GM12874 (cell line): Measurements from ENCODE around the gene EMC9.

Experiments
- CTCF ChIP-seq: IDR thresholded peaks from 2 replicates; pipeline ENCODE4 v1.5.1; 2011; ENCODE audit warnings: low read depth, mild to moderate bottlenecking, control low read depth, low read length, moderate library complexity; ENCODE audit not compliant: insufficient read depth

The EMC9 gene

GRCh38 chr14:24115422-24116127 lies 25.8 kb downstream of the EMC9 start:
- TF ChIP-seq CTCF: no peak

- TF ChIP-seq CTCF: no peak
These were observed 26.6 kb downstream of the EMC9 start, which contains the start of the genes DCAF11 and NRL for GRCh38 chr14:24114532-24115421. TSS of gene DCAF11 (plus strand) at chr14:24114777. CDS start at chr14:24115595, 818 bp downstream. TSS of gene NRL (minus strand) at chr14:24114949. CDS start at chr14:24082848, 32,101 bp downstream.

GRCh38 chr14:24113801-24114531 lies 27.4 kb downstream of the EMC9 start:
- TF ChIP-seq CTCF: no peak

- TF ChIP-seq CTCF: no peak
These were observed 28.0 kb downstream of the EMC9 start for GRCh38 chr14:24113379-24113800.

- no peak for TF ChIP-seq CTCF
These were observed 30.9 kb downstream of the EMC9 start for GRCh38 chr14:24110523-24110922.

- no peak for TF ChIP-seq CTCF
These were observed 31.3 kb downstream of the EMC9 start for GRCh38 chr14:24110060-24110459.
